Measurements from ENCODE around the gene CDKL1.

CDKL1 gene

DNA sequence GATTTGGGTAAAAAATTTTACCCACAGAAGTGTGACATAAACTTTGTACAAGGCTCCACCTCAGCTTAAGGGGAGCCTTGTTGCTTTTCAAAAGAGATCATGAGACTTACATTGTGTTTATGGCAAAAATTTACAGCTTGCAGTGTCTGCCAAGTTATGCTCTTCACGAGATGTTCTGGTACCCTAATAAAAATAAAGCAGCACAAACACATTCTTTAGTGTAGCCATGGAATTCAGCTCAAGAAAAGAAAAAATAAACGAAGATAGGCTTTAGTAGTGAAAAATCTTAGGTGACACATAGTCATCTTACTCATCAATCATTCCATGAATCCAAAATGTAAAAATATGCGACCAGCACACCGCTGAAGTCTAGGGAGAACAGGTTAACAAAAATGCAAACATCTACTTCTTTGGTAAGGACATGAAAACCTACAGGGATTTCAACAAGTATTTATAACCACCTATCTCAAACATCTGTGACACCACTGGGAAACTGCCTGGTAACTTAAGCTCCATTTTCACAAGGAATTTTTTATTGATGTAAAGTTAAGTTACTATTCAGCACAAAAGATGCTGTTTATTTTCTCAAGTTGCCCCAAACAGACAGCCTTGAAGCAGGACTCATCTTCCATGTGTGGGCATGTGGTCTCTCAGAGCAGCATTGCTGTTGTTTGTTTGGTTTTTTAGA, 51.7 kb downstream of the CDKL1 start:
- TF ChIP-seq, protein P1, sequence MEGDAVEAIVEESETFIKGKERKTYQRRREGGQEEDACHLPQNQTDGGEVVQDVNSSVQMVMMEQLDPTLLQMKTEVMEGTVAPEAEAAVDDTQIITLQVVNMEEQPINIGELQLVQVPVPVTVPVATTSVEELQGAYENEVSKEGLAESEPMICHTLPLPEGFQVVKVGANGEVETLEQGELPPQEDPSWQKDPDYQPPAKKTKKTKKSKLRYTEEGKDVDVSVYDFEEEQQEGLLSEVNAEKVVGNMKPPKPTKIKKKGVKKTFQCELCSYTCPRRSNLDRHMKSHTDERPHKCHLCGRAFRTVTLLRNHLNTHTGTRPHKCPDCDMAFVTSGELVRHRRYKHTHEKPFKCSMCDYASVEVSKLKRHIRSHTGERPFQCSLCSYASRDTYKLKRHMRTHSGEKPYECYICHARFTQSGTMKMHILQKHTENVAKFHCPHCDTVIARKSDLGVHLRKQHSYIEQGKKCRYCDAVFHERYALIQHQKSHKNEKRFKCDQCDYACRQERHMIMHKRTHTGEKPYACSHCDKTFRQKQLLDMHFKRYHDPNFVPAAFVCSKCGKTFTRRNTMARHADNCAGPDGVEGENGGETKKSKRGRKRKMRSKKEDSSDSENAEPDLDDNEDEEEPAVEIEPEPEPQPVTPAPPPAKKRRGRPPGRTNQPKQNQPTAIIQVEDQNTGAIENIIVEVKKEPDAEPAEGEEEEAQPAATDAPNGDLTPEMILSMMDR (IDR thresholded peaks at IDR 0.05; ENCODE audit: low read depth, low read length): no peak
- TF ChIP-seq, protein P2, sequence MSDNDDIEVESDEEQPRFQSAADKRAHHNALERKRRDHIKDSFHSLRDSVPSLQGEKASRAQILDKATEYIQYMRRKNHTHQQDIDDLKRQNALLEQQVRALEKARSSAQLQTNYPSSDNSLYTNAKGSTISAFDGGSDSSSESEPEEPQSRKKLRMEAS (IDR thresholded peaks at IDR 0.05; ENCODE audit: low read depth, low read length): no peak
- TF ChIP-seq POLR2A (IDR thresholded peaks at IDR 0.05; ENCODE audit: extremely low read depth, insufficient read length): no peak
- TF ChIP-seq MYC (IDR thresholded peaks at IDR 0.05; ENCODE audit: low read depth, low read length): no peak
- no peak overlapping the region for H3K4me3 ChIP-seq (ENCODE audit: low read depth, low read length)
- no peak for DNase-seq (ENCODE audit: low read depth)

DNA sequence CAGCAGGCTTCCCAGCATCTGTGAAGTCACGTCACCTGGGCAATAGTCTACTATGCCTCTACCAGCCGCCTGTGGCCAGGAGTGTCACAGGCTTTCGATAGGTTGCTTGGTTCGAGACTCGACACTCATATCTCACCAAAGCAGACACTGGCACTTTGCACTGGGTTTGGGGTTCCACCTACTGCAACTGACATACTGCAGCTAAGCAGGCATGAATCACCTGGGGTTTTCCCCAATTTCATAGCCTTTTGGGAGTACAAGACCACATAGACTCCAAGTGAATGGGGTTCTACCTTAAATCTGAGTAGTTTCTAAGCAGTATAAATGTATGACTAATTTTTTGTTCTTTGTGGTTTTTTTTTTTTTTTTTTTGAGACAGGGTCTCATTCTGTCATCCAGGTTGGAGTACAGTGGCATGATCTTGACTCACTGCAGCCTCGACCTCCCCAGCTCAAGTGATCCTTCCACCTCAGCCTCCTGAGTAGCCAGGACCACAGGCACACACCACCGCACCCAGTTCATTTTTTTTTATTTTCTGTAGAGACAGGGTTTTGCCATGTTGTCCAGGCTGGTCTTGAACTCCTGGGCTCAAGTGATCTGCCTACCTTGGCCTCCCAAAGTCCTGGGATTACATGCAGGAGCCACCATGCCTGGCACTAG, 52.4 kb downstream of the CDKL1 start:
- H3K4me3 ChIP-seq (ENCODE audit: low read depth, low read length): no peak overlapping the region
- DNase-seq (ENCODE audit: low read depth): no peak
- TF ChIP-seq, protein P1 (IDR thresholded peaks at IDR 0.05; ENCODE audit: low read depth, low read length): no peak
- no peak for TF ChIP-seq POLR2A (IDR thresholded peaks at IDR 0.05; ENCODE audit: extremely low read depth, insufficient read length)
- TF ChIP-seq, protein P2 (IDR thresholded peaks at IDR 0.05; ENCODE audit: low read depth, low read length): no peak
- TF ChIP-seq MYC (IDR thresholded peaks at IDR 0.05; ENCODE audit: low read depth, low read length): no peak

DNA sequence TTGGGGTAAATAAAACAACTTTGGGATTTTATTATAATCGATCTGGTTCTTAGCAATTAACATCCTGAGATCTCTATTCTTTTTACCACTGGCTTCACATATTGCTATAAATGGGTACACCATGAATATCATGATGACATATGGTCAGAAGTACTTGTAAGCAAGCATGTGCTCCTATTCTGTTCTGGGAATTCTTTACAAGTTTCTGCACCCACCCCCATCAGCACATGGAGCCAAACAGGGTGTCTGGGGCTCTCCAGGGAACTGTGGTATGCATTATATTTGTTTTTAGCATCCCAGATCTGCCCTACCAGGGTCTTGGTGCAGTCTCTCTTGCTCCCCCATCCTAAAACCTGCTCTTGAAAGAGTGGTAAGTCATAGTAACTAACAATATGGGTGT, 53.2 kb downstream of the CDKL1 start:
- DNase-seq (ENCODE audit: low read depth): no peak
- no peak overlapping the region for H3K4me3 ChIP-seq (ENCODE audit: low read depth, low read length)
- TF ChIP-seq, protein P1 (IDR thresholded peaks at IDR 0.05; ENCODE audit: low read depth, low read length): no peak
- TF ChIP-seq, protein P2 (IDR thresholded peaks at IDR 0.05; ENCODE audit: low read depth, low read length): no peak
- no peak for TF ChIP-seq MYC (IDR thresholded peaks at IDR 0.05; ENCODE audit: low read depth, low read length)
- no peak for TF ChIP-seq POLR2A (IDR thresholded peaks at IDR 0.05; ENCODE audit: extremely low read depth, insufficient read length)

DNA sequence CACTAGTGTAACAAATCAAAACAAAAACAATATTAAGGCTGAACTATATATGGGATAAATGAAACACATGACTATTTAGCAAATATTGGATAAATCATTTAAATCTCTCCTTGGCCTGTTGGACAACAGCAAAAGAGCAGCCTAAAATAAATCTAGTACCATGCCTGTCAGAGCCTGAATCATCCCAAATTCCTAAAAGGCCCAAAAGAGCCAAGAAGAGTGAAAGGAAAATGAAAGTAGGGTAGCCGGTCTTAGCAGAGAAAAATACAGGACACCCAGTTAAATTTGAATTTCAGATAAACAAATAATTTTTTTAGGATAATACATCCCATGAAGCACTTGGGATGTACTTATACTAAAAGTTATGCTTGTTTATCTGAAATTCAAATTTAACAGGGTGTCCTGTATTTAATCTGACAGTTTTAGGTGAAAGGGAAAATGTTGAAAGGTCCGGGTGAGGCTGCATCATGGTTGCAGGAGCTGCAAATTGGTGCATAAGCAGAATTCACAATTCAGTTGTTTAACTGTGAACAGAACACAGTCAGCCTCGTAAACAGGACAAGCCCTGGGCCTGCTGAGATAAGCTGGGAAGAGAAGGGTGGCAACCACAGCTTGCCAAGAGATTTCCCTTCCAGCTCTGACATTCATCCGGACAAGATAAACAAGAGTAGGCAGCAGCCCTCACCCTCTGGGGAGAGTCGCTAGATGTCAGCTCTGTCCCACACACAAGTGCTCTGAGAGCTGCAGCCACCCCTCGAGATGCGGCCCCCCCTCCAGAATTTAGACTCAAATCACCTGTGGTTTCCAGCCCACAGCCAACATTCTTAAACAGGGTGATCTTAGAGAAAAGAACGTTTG, 54.2 kb downstream of the CDKL1 start:
- TF ChIP-seq MYC (IDR thresholded peaks at IDR 0.05; ENCODE audit: low read depth, low read length) (no peak), POLR2A (IDR thresholded peaks at IDR 0.05; ENCODE audit: extremely low read depth, insufficient read length) (no peak)
- TF ChIP-seq, protein P2 (IDR thresholded peaks at IDR 0.05; ENCODE audit: low read depth, low read length): no peak
- TF ChIP-seq, protein P1 (IDR thresholded peaks at IDR 0.05; ENCODE audit: low read depth, low read length): no peak
- DNase-seq (ENCODE audit: low read depth): no peak
- no peak overlapping the region for H3K4me3 ChIP-seq (ENCODE audit: low read depth, low read length)

DNA sequence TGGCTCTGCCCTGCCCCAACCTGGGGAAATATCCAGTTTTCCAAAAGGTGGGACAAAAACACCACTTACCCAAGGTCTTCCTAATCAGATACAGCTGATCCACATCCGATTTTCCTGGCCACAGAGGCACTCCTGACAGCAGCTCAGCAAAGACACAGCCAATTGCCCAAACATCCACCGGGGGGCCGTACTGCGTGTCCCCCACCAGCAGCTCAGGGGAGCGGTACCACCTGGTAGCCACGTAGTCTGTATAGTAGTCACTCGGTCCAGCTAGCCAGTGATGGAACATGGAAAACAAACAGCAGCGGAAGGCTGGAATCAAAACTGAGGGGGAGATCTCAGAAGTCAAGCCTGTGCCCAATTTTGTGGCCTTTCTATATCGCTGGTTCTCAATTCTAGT, 55.7 kb downstream of the CDKL1 start:
- DNase-seq (ENCODE audit: low read depth): no peak
- TF ChIP-seq, protein P1 (IDR thresholded peaks at IDR 0.05; ENCODE audit: low read depth, low read length): peak; percentile 31
- TF ChIP-seq POLR2A (IDR thresholded peaks at IDR 0.05; ENCODE audit: extremely low read depth, insufficient read length): no peak
- no peak overlapping the region for H3K4me3 ChIP-seq (ENCODE audit: low read depth, low read length)

All from NB4 (cell line).